ENCODE results near the gene ATP23.
A peak's percentile ranks its signal among the peaks of the same experiment; 100 is the strongest.

The ATP23 gene

GRCh38 chr12:57944313-57945023, 3.1 kb downstream of the ATP23 start:
- Histone ChIP-seq H3K9ac (ENCODE audit: low read depth, low read length, poor library complexity, severe bottlenecking) (peak overlapping the region; percentile 90), H3K9me2 (replicated peaks; ENCODE audit: low read depth, low read length) (no peaks in the 10 kb centered on the region)

GRCh38 chr12:57952766-57953165, 11.4 kb downstream of the ATP23 start:
- no peaks in the 10 kb centered on the region for H4K20me1 ChIP-seq (ENCODE audit: insufficient read depth, low read length, poor library complexity, severe bottlenecking)
- no peaks in the 10 kb centered on the region for H3K9me2 ChIP-seq (replicated peaks; ENCODE audit: low read depth, low read length)
- H3K9me3 ChIP-seq (ENCODE audit: insufficient read depth, low read depth, low read length), result no peaks in the 10 kb centered on the region
- no peak overlapping the region for H3K4me2 ChIP-seq (ENCODE audit: low read depth, low read length, poor library complexity, severe bottlenecking)
- peaks cover under 1% of the 10 kb centered on the region for H3K4me1 ChIP-seq (ENCODE audit: insufficient read depth, low read length, poor library complexity, severe bottlenecking)
- no peaks in the 10 kb centered on the region for H3F3A ChIP-seq (ENCODE audit: low read depth)
- no peak overlapping the region for H3K4me3 ChIP-seq (ENCODE audit: low read length, poor library complexity, severe bottlenecking)
- H3K36me3 ChIP-seq (ENCODE audit: insufficient read depth, low read length), result peaks cover 27% of the 10 kb centered on the region
- no peak overlapping the region for H3K9ac ChIP-seq (ENCODE audit: low read depth, low read length, poor library complexity, severe bottlenecking)
- TF ChIP-seq, protein P1, sequence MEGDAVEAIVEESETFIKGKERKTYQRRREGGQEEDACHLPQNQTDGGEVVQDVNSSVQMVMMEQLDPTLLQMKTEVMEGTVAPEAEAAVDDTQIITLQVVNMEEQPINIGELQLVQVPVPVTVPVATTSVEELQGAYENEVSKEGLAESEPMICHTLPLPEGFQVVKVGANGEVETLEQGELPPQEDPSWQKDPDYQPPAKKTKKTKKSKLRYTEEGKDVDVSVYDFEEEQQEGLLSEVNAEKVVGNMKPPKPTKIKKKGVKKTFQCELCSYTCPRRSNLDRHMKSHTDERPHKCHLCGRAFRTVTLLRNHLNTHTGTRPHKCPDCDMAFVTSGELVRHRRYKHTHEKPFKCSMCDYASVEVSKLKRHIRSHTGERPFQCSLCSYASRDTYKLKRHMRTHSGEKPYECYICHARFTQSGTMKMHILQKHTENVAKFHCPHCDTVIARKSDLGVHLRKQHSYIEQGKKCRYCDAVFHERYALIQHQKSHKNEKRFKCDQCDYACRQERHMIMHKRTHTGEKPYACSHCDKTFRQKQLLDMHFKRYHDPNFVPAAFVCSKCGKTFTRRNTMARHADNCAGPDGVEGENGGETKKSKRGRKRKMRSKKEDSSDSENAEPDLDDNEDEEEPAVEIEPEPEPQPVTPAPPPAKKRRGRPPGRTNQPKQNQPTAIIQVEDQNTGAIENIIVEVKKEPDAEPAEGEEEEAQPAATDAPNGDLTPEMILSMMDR (conservative IDR thresholded peaks at IDR 0.05; ENCODE audit: low read length), result no peak
- no peak for TF ChIP-seq EZH2phosphoT487 (IDR thresholded peaks at IDR 0.05; ENCODE audit: borderline replicate concordance)
- no peak overlapping the region for H2AFZ ChIP-seq (ENCODE audit: low read length)
- H3K27me3 ChIP-seq (ENCODE audit: insufficient read depth, low read length, poor library complexity, severe bottlenecking), result no peaks in the 10 kb centered on the region
- no peaks in the 10 kb centered on the region for H3K79me2 ChIP-seq (ENCODE audit: insufficient read depth, low read length)

More at GRCh38 chr12:57944313-57945023, 3.1 kb downstream of the ATP23 start:
- H2AFZ ChIP-seq (ENCODE audit: low read length), result no peak overlapping the region
- peaks cover 60% of the 10 kb centered on the region for H3K4me1 ChIP-seq (ENCODE audit: insufficient read depth, low read length, poor library complexity, severe bottlenecking)
- peak overlapping the region; percentile 77 for H3K4me3 ChIP-seq (ENCODE audit: low read length, poor library complexity, severe bottlenecking)
- H3K79me2 ChIP-seq (ENCODE audit: insufficient read depth, low read length), result peaks cover 36% of the 10 kb centered on the region
- H3F3A ChIP-seq (ENCODE audit: low read depth), result peaks cover 11% of the 10 kb centered on the region
- H3K9me3 ChIP-seq (ENCODE audit: insufficient read depth, low read depth, low read length), result no peaks in the 10 kb centered on the region
- peak overlapping the region; percentile 91 for H3K4me2 ChIP-seq (ENCODE audit: low read depth, low read length, poor library complexity, severe bottlenecking)
- no peaks in the 10 kb centered on the region for H3K27me3 ChIP-seq (ENCODE audit: insufficient read depth, low read length, poor library complexity, severe bottlenecking)
- H3K36me3 ChIP-seq (ENCODE audit: insufficient read depth, low read length), result no peaks in the 10 kb centered on the region
- H4K20me1 ChIP-seq (ENCODE audit: insufficient read depth, low read length, poor library complexity, severe bottlenecking), result no peaks in the 10 kb centered on the region
- TF ChIP-seq EZH2phosphoT487 (IDR thresholded peaks at IDR 0.05; ENCODE audit: borderline replicate concordance), result no peak

- Histone ChIP-seq H3K4me1 (ENCODE audit: insufficient read depth, low read length, poor library complexity, severe bottlenecking) (no peaks in the 10 kb centered on the region), H3K9me2 (replicated peaks; ENCODE audit: low read depth, low read length) (no peaks in the 10 kb centered on the region), H2AFZ (ENCODE audit: low read length) (no peak overlapping the region), H3K9me3 (ENCODE audit: insufficient read depth, low read depth, low read length) (no peaks in the 10 kb centered on the region), H3F3A (ENCODE audit: low read depth) (no peaks in the 10 kb centered on the region), H4K20me1 (ENCODE audit: insufficient read depth, low read length, poor library complexity, severe bottlenecking) (no peaks in the 10 kb centered on the region), H3K4me2 (ENCODE audit: low read depth, low read length, poor library complexity, severe bottlenecking) (no peak overlapping the region), H3K9ac (ENCODE audit: low read depth, low read length, poor library complexity, severe bottlenecking) (no peak overlapping the region), H3K27me3 (ENCODE audit: insufficient read depth, low read length, poor library complexity, severe bottlenecking) (no peaks in the 10 kb centered on the region), H3K4me3 (ENCODE audit: low read length, poor library complexity, severe bottlenecking) (no peak overlapping the region), H3K79me2 (ENCODE audit: insufficient read depth, low read length) (no peaks in the 10 kb centered on the region), H3K36me3 (ENCODE audit: insufficient read depth, low read length) (peaks cover 35% of the 10 kb centered on the region)
- TF ChIP-seq EZH2phosphoT487 (IDR thresholded peaks at IDR 0.05; ENCODE audit: borderline replicate concordance), result no peak
- TF ChIP-seq, protein P1 (conservative IDR thresholded peaks at IDR 0.05; ENCODE audit: low read length), result no peak
Measured at GRCh38 chr12:57954768-57955167, 13.4 kb downstream of the ATP23 start.
